Spleen (tissue), 7 donors: ENCODE results near the gene SNX24.

Experiments used
- POLR2A ChIP-seq, 3 donors: fragments of 450-650 bp; IDR thresholded peaks; one replicate each; pipeline ENCODE4 v1.5.1; 2017; ENCODE audit warnings: antibody characterized with exemption in 3 of 3, mild to moderate bottlenecking in 1 of 3
- POLR2AphosphoS5 ChIP-seq, 3 donors: sonication (generic); formaldehyde crosslinking; IDR thresholded peaks; one replicate each; pipeline ENCODE4 v1.5.1; 2017; ENCODE audit warnings: antibody characterized with exemption in 3 of 3
- TF ChIP-seq, protein P1 (sequence below), 11 experiments: fragments of 200-600 bp in 7 of 11; fragments of 450-650 bp in 4 of 11; sonication (generic) in 4 of 11; IDR thresholded peaks in 8 of 11; conservative IDR thresholded peaks in 3 of 11; 1 replicate in 7 of 11; 2 replicates in 4 of 11; pipeline versions ENCODE4 v1.4.0 to v1.8.0; 2016 to 2021; ENCODE audit warnings: antibody characterized with exemption in 11 of 11, inconsistent platforms in 4 of 11, mild to moderate bottlenecking in 1 of 11
- donor health status: DM: no; HTN: no; CAD: no; lungs with moderate emphysema.
- donor health status: DM: no; HTN: no; CAD: no.
- donor health status: DM: no; HTN: no; CAD: no.

DNA sequence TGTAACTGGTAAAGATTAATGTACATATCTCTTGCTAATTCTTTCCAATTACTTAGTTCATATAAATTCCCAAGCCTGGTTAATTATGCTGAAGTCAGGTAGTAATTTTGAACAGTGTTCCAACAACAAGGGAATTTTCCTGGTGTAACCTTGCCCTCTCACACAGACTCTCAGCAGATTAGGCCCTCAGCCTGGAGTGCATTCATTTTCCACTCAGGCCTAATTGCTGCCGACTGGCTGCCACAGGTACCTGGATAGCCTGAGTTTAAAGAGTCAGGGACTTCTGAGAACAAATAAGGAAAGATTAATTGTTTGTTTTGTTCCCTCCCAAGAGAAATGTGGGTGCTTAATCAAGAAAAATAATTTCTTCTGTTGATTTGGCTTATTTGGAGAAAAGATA is 119.7 kb downstream of the SNX24 start:
- TF ChIP-seq POLR2A (IDR thresholded peaks at IDR 0.05), result no peak
- TF ChIP-seq POLR2AphosphoS5 (IDR thresholded peaks at IDR 0.05), result no peak
- TF ChIP-seq, protein P1, sequence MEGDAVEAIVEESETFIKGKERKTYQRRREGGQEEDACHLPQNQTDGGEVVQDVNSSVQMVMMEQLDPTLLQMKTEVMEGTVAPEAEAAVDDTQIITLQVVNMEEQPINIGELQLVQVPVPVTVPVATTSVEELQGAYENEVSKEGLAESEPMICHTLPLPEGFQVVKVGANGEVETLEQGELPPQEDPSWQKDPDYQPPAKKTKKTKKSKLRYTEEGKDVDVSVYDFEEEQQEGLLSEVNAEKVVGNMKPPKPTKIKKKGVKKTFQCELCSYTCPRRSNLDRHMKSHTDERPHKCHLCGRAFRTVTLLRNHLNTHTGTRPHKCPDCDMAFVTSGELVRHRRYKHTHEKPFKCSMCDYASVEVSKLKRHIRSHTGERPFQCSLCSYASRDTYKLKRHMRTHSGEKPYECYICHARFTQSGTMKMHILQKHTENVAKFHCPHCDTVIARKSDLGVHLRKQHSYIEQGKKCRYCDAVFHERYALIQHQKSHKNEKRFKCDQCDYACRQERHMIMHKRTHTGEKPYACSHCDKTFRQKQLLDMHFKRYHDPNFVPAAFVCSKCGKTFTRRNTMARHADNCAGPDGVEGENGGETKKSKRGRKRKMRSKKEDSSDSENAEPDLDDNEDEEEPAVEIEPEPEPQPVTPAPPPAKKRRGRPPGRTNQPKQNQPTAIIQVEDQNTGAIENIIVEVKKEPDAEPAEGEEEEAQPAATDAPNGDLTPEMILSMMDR (IDR thresholded peaks at IDR 0.05 in 8 of 11, conservative IDR thresholded peaks at IDR 0.05 in 3 of 11), result no peak
